Dedifferentiated amniotic fluid mesenchymal stem cell (primary cell): ENCODE measurements around the gene LIPC.
"Not testable (repeated sequence)": the region's sequence is repeated elsewhere in the genome, so short reads cannot be mapped to it uniquely, and the experiment has no call there.

Experiments used
- DNase-seq: peaks from one replicate; pipeline ENCODE4 v3.0.0-alpha.2; 2016; ENCODE audit errors: extremely low spot score

The LIPC gene

DNA sequence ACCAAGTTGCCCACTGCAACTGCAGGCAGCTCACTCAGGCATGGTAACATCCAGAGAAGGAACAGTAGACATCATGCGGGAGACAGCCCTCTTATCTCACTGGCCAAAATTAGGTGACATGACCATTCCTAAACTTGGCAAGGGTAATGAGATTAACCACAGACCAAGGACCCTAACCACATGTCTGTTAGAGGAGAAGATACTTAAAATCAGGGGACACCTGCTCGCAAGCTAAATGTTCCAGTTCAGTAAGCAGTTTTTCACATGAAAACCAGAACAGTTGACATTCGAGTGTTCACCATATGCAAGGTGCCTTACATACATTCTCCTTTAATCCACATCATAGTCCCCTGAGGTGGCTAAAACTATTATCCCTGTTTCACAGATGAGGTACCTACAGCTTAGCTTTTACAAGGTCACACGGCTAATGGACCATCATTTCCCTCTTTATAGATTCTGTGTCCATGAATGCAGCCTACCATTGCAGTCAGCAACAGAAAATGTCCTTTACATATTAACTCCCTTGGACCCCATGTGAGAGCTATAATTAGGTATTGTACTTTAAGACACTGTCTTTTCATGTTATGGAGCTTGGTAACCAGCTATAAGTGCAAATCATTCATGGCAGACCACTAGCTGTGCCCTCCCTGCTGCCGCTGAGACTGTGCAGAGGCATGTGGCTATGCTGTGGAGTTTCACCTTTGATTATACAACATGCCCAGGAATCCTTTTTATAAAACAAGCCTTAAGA lies 154.1 kb downstream of the LIPC start:
- no peak for DNase-seq

GRCh38 chr15:58587486-58587885 lies 155.7 kb downstream of the LIPC start:
- no peak for DNase-seq

GRCh38 chr15:58588096-58588495 lies 156.3 kb downstream of the LIPC start:
- no peak for DNase-seq

- DNase-seq: no peak
These were observed 157.3 kb downstream of the LIPC start for GRCh38 chr15:58589047-58589446.

- no peak for DNase-seq
These were observed 158.4 kb downstream of the LIPC start for GRCh38 chr15:58590236-58590635.

DNA sequence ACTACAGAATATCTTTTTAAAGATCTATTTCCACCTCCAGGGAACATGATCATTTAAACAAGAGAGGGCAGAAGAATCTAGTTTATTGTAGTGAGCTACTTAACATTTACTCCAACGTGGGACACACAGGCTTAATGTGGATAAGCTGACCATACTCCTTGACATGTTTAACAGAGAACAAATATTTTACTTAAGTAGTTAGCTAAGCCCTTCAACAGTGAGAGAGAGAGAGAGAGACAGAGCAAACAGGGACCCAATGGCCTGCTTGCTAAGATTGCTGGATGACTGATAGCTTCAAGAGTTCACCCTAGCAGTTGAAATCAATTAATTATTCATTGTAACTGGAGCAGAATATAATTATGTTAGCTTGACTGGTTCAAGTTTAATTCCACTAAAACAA lies 159.1 kb downstream of the LIPC start:
- no peak for DNase-seq

DNA sequence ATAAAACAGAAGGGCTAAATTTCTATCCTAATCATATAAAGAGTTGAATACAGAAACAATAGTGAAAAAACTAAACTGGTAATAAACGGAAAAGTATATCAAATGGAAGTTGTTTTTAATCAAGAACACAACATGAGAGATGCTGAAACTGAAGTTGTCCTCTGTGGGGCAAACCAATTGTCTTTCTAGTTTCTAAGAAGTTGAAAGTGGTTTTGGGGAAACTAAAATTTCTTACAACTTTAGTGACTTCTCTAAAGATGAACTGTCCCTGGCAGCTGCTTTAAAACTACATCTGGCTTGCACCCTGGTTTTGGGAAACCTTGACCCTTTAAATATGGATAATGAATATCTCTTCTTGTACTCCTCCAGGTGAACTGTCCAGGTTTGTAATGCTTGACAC lies 162.1 kb downstream of the LIPC start:
- no peak for DNase-seq

- no peak for DNase-seq
These were observed 163.1 kb downstream of the LIPC start for GRCh38 chr15:58594898-58595297.

- no peak for DNase-seq
These were observed 163.9 kb downstream of the LIPC start for GRCh38 chr15:58595516-58596263.

GRCh38 chr15:58597943-58598828 lies 166.4 kb downstream of the LIPC start:
- no peak for DNase-seq

GRCh38 chr15:58598829-58599210 lies 167.0 kb downstream of the LIPC start:
- no peak for DNase-seq

- no peak for DNase-seq
These were observed 171.0 kb downstream of the LIPC start for GRCh38 chr15:58602823-58603222.

DNA sequence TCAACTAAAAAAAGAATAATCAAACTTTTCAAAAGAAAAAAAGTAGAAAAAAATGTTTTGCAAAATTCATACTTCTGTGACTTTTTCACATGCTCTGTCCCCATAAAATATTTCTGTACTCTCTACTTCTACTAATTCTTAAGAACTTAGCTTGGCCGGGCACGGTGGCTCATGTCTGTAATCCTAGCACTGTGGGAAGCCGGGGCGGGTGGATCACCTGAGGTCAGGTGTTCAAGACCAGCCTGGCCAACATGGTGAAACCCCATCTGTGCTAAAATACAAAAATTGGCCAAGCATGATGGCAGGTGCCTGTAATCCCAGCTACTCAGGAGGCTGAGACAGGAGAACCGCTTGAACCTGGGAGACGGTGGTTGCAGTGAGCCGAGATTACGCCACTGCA lies 172.1 kb downstream of the LIPC start:
- not testable (repeated sequence) for DNase-seq

GRCh38 chr15:58604455-58604923 lies 172.7 kb downstream of the LIPC start:
- no peak for DNase-seq

DNA sequence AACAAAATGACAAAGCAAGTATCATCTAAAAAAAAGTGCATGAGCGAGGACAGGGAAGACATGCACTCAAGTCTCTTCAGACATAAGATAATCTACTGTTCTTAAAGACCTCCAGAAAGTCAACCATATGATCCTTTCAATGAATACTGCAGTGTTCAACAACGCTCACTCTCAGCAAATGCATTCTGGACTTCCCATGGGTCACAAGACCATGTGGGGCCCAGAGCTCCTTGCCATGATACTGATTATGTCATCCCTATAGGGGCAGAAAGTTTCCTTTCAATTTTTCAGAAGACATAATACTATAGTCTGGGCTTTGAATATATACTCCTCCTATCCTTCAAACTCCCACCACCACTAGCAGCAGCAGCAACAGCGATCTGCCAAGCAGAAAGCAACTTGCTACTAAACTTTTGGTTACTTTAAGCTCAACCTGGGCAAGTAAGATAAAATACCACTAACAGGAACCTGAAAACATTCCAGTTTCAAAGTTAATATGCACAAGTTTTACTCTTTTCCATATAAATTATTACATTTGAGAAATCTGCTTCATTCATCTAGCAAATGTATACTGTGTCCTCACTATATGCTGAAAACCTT lies 174.2 kb downstream of the LIPC start:
- DNase-seq: no peak

- no peak for DNase-seq
These were observed 174.8 kb downstream of the LIPC start for GRCh38 chr15:58606577-58607080.

GRCh38 chr15:58608129-58608590 lies 176.4 kb downstream of the LIPC start:
- DNase-seq: no peak

DNA sequence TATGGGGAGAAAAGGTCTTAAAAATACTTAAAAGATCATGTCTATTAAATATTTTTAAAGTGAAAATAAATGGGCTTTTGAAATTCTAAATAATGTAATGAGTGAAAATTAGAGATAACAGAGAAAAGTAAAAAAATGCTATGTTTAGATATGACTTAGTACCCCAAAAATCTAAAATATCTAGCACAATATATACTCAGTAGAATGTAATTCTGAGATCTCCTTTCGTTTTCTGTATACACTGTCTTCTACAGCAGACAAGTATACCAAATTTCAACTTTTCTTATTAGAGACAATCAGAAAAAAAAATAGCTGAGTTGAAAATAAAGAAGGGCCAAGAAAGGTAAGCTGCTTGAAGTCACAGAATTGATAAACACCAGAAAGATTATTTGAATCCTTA lies 176.9 kb downstream of the LIPC start:
- no peak for DNase-seq

DNA sequence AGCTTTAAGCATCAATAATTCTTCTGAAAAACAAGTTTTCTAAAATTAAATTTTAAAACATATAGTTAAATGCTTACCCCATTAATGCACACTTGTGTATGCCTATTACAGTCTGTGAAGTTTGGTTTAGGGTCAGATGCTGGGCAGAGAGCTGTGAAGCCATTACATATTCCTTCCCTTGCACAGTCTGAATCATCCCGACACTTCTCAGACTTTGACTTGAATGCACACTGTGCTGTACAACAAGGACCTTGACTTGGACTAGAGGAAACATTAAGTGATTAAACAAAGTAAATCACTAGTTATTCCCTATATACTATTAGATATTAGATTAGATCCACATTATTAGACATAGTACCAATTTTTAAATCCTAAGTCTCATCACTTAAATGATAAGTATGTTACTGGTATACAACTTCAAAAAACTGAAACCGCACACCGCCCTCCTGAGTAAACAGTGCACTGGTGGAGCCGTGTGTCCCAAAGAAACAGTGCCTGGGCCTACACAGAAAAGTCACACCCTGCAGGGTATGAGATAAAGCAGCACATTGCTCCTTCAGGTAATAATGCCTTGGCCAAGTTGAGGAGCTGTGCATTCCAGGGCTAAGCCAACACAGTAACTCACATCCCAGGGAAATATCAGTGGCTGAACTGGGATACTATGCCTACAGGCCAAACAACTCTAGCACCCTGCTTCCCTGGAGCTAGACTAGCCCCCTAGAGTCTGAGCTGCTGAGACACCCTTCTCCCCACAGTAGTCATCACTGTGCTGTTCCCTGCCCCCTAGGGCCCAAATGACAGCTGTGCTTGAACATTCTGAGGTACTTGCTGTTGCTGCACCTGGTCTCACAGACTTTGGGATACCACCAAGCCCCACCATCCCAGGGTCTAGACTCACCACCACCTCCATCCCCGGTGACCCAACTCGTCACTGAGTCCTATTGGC lies 180.2 kb downstream of the LIPC start:
- DNase-seq: no peak

DNA sequence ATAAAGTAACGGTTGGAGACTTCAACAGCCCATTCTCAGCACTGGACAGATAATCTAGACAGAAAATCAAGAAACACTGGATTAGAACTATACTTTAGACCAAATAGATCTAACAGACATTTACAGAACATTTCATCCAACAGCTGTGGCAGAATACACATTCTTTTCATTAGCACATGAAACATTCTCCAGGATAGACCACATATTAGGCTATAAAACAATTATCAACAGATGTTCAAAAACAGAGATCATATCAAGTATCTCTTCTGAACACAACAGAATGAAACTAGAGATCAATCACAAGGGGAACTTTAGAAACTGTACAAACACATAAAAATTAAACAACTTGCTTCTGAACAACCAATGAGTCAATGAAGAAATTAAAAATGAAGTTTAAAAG lies 184.4 kb downstream of the LIPC start:
- no peak for DNase-seq
